GM10248 (cell line): Measurements from ENCODE around the gene TTC3.

Source experiments
- CTCF ChIA-PET: fragments of 300-600 bp; sonication (Branson Sonifier 250); formaldehyde crosslinking; extraction: SDS; loops from one replicate; lab custom pipeline; 2021; ENCODE audit warnings: antibody characterized with exemption; lab: Yijun Ruan, JAX
- POLR2A ChIA-PET: fragments of 350-650 bp; sonication (Branson Sonifier 250); formaldehyde crosslinking; extraction: SDS; loops from one replicate; lab custom pipeline; 2020; ENCODE audit warnings: antibody characterized with exemption; lab: Yijun Ruan, JAX
- DNase-seq: peaks from one replicate; pipeline ENCODE4 v3.0.0; 2012; ENCODE audit errors: extremely low spot score
- TF ChIP-seq, protein P1 (sequence below): IDR thresholded peaks from 2 replicates; pipeline ENCODE4 v1.5.1; 2012; ENCODE audit warnings: mild to moderate bottlenecking, low read depth; ENCODE audit errors: extremely low read depth, missing control alignments, control extremely low read depth

The TTC3 gene

DNA sequence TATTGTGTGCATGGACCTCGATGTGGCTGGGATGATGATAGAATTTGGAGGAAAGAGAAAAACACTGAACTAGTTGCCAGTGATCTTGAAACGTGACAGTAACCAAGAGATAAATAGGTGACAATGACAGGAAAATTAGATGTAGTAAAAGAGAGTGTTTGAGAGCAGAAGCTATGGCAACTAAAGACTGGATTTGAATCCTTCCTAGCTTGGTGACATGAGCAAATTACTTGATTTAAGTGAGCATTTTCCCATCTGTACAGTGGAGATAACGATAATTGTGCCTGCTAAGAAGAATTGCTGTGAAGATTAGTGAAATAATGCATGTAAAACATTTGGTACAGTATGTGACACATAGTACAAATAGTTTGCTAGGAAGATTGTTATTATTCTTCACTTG is 12.7 kb downstream of the TTC3 start:
- no peak for DNase-seq
- ChIA-PET CTCF (no interaction called here), POLR2A (no interaction called here)
- TF ChIP-seq, protein P1, sequence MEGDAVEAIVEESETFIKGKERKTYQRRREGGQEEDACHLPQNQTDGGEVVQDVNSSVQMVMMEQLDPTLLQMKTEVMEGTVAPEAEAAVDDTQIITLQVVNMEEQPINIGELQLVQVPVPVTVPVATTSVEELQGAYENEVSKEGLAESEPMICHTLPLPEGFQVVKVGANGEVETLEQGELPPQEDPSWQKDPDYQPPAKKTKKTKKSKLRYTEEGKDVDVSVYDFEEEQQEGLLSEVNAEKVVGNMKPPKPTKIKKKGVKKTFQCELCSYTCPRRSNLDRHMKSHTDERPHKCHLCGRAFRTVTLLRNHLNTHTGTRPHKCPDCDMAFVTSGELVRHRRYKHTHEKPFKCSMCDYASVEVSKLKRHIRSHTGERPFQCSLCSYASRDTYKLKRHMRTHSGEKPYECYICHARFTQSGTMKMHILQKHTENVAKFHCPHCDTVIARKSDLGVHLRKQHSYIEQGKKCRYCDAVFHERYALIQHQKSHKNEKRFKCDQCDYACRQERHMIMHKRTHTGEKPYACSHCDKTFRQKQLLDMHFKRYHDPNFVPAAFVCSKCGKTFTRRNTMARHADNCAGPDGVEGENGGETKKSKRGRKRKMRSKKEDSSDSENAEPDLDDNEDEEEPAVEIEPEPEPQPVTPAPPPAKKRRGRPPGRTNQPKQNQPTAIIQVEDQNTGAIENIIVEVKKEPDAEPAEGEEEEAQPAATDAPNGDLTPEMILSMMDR: no peak

DNA sequence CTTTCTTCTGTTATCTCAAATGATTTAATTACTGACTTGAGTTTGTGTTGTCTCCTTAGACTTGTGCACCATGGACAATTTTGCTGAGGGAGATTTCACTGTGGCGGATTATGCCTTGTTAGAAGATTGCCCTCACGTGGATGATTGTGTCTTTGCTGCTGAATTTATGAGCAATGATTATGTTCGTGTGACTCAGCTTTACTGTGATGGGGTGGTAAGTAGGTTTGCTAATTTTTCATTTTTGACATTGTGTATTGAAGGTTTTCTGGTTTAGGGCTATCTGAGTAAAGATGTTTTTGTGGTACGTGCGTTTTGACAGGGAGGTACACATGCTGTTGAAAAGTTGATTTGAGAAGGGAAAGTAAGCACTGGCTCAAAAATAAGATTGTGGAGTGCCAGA is 14.1 kb downstream of the TTC3 start:
- CTCF ChIA-PET: no interaction called here
- TF ChIP-seq, protein P1: no peak
- no peak for DNase-seq
- POLR2A ChIA-PET: no interaction called here

DNA sequence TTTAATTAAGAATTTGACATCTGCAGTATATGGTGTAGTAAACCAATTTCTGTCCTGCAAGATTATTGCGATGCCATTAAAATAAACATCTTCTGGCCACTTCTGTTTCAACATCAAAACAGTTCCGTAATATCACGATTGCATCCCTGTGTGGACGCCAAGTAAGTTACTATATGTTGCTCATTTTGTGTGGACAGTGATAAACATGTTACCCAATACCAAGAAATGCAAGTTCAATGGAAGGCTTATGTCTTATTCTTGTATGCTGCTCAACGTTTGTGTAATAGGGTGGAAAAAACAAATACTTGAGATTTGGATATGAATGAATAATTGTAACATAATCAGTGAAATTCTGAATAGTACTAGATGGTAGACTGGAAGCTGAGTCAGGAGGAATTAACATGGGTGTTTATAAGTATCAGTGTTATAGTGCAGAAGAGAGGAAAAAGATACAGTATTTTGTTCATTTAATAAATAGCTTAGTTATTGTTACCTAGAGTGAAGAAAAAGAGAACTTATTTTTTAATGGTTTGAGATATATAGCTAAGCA is 15.2 kb downstream of the TTC3 start:
- ChIA-PET POLR2A (no interaction called here), CTCF (interaction anchor here (0.9 to 1.4 kb wide), 2 partner anchors 10 to 11 kb away, joined by 3 to 4 read pairs; no protein-coding TSS in a partner anchor)
- TF ChIP-seq, protein P1: no peak
- no peak for DNase-seq

DNA sequence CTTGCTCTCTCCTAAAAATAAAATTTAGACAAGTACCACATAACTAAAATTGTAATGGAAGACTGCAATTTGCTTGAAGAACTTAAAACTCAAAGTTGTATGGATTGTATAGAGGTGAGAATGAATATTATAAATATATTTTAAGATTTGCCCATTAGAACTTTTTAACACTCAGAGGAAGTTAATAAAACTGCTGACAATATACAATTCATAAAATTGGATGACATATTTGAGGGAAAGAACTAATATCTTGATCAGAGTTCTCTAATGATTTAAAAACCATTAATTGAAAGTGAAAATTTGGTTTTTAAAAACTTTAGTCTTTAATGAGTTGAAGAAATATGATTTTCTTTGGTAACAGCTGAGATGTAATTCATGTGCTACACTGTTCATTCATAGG is 20.9 kb downstream of the TTC3 start:
- TF ChIP-seq, protein P1: no peak
- CTCF ChIA-PET: no interaction called here
- DNase-seq: no peak
- POLR2A ChIA-PET: no interaction called here

DNA sequence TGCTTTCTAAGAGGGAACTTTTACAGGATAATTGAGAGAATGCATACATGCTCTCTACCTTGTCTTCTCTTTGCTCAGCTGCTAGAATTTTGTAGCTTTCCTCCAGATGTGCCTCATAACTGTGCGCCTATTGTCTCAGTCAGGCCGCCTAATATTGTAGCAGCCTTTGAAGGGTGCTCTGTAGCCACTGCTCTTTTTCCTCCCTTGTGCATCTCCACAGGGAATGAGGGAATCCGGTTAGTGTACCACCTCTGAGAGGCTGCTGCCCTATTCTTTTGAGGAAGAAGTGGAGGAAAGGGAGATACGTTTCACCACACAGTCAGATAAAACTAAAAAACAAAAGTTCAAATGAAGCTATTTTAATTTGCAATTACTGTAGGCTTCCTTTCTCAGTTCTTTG is 22.8 kb downstream of the TTC3 start:
- CTCF ChIA-PET: interaction anchor here (1.9 kb wide), 1 partner anchor 9 kb away, joined by 6 read pairs; no protein-coding TSS in a partner anchor
- POLR2A ChIA-PET: no interaction called here
- DNase-seq: no peak
- TF ChIP-seq, protein P1: no peak

DNA sequence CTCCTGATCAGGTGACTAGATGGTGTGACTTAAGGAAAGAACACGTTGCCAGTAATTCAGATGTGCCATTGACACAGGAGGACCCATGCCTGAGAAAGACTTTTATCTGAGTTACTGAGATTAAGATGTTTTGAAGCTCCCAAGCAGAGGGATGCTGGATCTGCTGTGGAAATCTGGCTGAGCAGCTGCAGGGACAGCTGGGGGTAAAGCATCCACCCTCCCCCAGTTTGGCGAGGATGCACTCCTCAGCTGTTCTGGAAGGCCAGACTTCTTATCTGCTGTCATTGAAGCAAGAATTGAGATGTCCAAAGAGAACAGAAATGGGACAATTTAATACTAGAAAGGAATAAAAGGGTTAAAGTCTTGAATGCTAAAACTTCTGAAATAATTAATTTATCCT is 25.7 kb downstream of the TTC3 start:
- no peak for DNase-seq
- CTCF ChIA-PET: no interaction called here
- TF ChIP-seq, protein P1: no peak
- POLR2A ChIA-PET: no interaction called here
